GM23338 (cell line): ENCODE results near the gene PHTF2.

ENCODE experiments used
- CTCF ChIP-seq, 2 experiments: fragments of 200-600 bp in 1 of 2; sonication (generic) in 1 of 2; conservative IDR thresholded peaks; 2 replicates each; pipeline versions ENCODE4 v1.5.1 to v1.6.1; 2016 to 2017; ENCODE audit warnings: antibody characterized with exemption in 2 of 2, low read depth in 2 of 2, mild to moderate bottlenecking in 2 of 2, moderate library complexity in 1 of 2
- REST ChIP-seq: IDR thresholded peaks from one replicate; pipeline ENCODE4 v1.6.1; 2018; ENCODE audit warnings: antibody characterized with exemption; ENCODE audit not compliant: unreplicated experiment

GRCh38 chr7:77967429-77967828 is 168.9 kb downstream of the PHTF2 start:
- TF ChIP-seq REST, result no peak
- TF ChIP-seq CTCF (conservative IDR thresholded peaks at IDR 0.05; ENCODE audit: low read depth in 2 of 2), result no peak
